Measurements from ENCODE around the gene CATSPERZ. TPM values are rescaled to one million over a fixed set of nuclear protein-coding genes. Genes with fewer than 3 reads are reported as not detected.

CATSPERZ gene
- total and polyA plus RNA-seq, 9 of the 15 experiments (the other 6 are each of a cell fraction or from before 2014, with no cell fraction given), result 0.86 to 8.5 (median 3.5) TPM

- TF ChIP-seq RERE (CRISPR knock-in tag; IDR thresholded peaks at IDR 0.05; ENCODE audit: borderline replicate concordance), result no peak
- TF ChIP-seq, protein P1, sequence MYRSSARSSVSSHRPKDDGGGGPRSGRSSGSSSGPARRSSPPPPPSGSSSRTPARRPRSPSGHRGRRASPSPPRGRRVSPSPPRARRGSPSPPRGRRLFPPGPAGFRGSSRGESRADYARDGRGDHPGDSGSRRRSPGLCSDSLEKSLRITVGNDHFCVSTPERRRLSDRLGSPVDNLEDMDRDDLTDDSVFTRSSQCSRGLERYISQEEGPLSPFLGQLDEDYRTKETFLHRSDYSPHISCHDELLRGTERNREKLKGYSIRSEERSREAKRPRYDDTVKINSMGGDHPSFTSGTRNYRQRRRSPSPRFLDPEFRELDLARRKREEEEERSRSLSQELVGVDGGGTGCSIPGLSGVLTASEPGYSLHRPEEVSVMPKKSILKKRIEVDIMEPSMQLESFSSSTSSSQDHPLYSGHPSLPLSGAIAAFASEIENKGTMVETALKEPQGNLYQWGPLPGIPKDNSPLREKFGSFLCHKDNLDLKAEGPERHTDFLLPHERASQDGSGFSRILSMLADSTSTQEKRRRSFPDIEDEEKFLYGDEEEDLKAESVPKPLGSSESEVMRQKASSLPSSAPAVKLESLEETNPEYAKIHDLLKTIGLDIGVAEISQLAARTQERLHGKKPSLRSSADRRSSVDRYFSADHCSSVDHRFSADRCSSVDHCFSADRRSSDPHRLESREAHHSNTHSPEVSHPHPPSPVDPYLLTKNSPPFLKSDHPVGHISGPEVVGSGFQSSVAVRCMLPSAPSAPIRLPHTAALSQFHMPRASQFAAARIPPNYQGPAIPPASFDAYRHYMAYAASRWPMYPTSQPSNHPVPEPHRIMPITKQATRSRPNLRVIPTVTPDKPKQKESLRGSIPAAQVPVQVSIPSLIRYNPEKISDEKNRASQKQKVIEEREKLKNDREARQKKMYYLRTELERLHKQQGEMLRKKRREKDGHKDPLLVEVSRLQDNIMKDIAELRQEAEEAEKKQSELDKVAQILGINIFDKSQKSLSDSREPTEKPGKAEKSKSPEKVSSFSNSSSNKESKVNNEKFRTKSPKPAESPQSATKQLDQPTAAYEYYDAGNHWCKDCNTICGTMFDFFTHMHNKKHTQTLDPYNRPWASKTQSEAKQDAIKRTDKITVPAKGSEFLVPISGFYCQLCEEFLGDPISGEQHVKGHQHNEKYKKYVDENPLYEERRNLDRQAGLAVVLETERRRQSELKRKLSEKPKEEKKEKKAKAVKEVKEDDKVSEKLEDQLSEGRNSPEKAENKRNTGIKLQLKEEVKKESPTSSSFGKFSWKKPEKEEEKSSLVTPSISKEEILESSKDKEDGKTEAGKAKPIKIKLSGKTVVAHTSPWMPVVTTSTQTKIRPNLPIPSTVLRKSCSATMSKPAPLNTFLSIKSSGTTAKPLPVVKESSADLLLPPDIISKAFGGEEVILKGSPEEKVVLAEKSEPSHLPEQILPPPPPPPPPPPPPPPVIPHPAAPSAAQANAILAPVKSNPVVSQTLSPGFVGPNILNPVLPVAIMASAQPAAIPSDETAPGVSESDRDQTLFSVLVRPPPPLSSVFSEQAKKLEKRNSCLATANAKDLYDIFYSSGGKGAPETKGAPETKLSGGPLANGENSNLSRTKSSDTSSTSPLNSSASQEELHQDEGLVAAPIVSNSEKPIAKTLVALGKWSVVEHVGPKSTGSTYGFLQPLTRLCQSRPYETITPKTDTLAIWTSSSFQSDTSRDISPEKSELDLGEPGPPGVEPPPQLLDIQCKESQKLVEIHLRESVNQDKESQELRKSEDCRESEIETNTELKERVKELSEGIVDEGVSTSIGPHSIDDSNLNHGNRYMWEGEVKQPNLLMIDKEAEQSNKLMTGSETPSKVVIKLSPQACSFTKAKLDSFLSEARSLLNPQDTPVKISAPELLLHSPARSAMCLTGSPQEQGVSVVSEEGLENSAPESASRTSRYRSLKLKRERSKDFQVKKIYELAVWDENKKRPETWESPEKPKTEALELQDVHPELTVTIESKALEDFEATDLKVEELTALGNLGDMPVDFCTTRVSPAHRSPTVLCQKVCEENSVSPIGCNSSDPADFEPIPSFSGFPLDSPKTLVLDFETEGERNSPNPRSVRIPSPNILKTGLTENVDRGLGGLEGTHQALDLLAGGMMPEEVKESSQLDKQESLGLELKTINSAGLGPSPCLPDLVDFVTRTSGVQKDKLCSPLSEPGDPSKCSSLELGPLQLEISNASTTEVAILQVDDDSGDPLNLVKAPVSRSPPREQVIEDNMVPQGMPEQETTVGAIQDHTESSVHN (IDR thresholded peaks at IDR 0.05; ENCODE audit: borderline replicate concordance in 1 of 2, low read depth in 1 of 2), result peak in 1 of 2 experiments; percentile 81; a peak in 1 of 4 replicates
- peak; percentile 77 for TF ChIP-seq TFAP4 (CRISPR knock-in tag; IDR thresholded peaks at IDR 0.05; ENCODE audit: borderline replicate concordance)
- no peak for TF ChIP-seq SIN3A (IDR thresholded peaks at IDR 0.05; ENCODE audit: borderline replicate concordance in 2 of 2, control insufficient read depth in 1 of 2, low read depth in 2 of 2, low read length in 2 of 2)
- TF ChIP-seq EP300 (IDR thresholded peaks at IDR 0.05; ENCODE audit: low read length), result peak; percentile 32; the same call in 1 of the 2 replicates
- TF ChIP-seq NR1H2 (CRISPR knock-in tag; IDR thresholded peaks at IDR 0.05), result no peak
- TF ChIP-seq XRCC3 (IDR thresholded peaks at IDR 0.05), result no peak
- no peak for TF ChIP-seq SRSF7 (optimal IDR thresholded peaks at IDR 0.05; ENCODE audit: low read depth, low read length)
- peak; percentile 66; the same call in 1 of the 2 replicates for TF ChIP-seq JUN (IDR thresholded peaks at IDR 0.05; ENCODE audit: borderline replicate concordance, low read depth, low read length)
- 0 out of 2 replicates have a peak, but pooled peaks have one; percentile 21 for TF ChIP-seq JUN (CRISPR knock-in tag; IDR thresholded peaks at IDR 0.05; ENCODE audit: borderline replicate concordance)
- TF ChIP-seq ZNF507 (tag; conservative IDR thresholded peaks at IDR 0.05), result no peak
These were observed 31.6 kb downstream of the CATSPERZ start (continued) for GRCh38 chr11:64331569-64332371.
